ENCODE measurements around the gene LTA4H.
"Not testable (repeated sequence)": the region's sequence is repeated elsewhere in the genome, so short reads cannot be mapped to it uniquely, and the experiment has no call there.

LTA4H gene

GRCh38 chr12:95988506-95989275 is 46.7 kb downstream of the LTA4H start:
- DNase-seq, result no peak

- no peak for DNase-seq
Measured at GRCh38 chr12:95986635-95987570, 48.5 kb downstream of the LTA4H start.

- DNase-seq, result no peak
Measured at GRCh38 chr12:95984682-95985081, 50.7 kb downstream of the LTA4H start.

- no peak for DNase-seq
Measured at GRCh38 chr12:95982602-95983001, 52.8 kb downstream of the LTA4H start.

GRCh38 chr12:95980437-95980836 is 55.0 kb downstream of the LTA4H start:
- DNase-seq, result no peak

GRCh38 chr12:95978774-95979173 is 56.6 kb downstream of the LTA4H start:
- no peak for DNase-seq

- DNase-seq, result no peak
Measured at GRCh38 chr12:95978351-95978750, 57.0 kb downstream of the LTA4H start.

GRCh38 chr12:95977764-95978305 is 57.6 kb downstream of the LTA4H start:
- DNase-seq, result no peak

- no peak for DNase-seq
Measured at GRCh38 chr12:95976416-95976832, 59.0 kb downstream of the LTA4H start.

GRCh38 chr12:95975491-95975890 is 59.9 kb downstream of the LTA4H start:
- DNase-seq, result no peak

- no peak for DNase-seq
Measured at GRCh38 chr12:95974358-95974757, 61.0 kb downstream of the LTA4H start.

- DNase-seq, result no peak
Measured at GRCh38 chr12:95972832-95973456, 62.4 kb downstream of the LTA4H start.

GRCh38 chr12:95970905-95971304 is 64.5 kb downstream of the LTA4H start:
- no peak for DNase-seq

- DNase-seq, result not testable (repeated sequence)
Measured at GRCh38 chr12:95969116-95969515, 66.3 kb downstream of the LTA4H start.

- no peak for DNase-seq
Measured at GRCh38 chr12:95967301-95967700, 68.1 kb downstream of the LTA4H start.

GRCh38 chr12:95966287-95966870 is 69.0 kb downstream of the LTA4H start:
- DNase-seq, result no peak

- DNase-seq, result no peak
Measured at GRCh38 chr12:95963096-95963495, 72.3 kb downstream of the LTA4H start.

GRCh38 chr12:95962222-95962621 is 73.2 kb downstream of the LTA4H start:
- no peak for DNase-seq

- no peak for DNase-seq
Measured at GRCh38 chr12:95960241-95960640, 75.1 kb downstream of the LTA4H start.

- no peak for DNase-seq
Measured at GRCh38 chr12:95959107-95959506, 76.3 kb downstream of the LTA4H start.

GRCh38 chr12:95956557-95957145 is 78.7 kb downstream of the LTA4H start:
- DNase-seq, result no peak

GRCh38 chr12:95955549-95956159 is 79.7 kb downstream of the LTA4H start:
- no peak for DNase-seq

Measured in activated CD4-positive, alpha-beta T cell treated with anti-CD3 and anti-CD28 coated beads for 1 hour (primary cell).